Chondrocyte (in vitro differentiated cells): ENCODE measurements around the gene CHD6. TPM values are rescaled to one million over a fixed set of nuclear protein-coding genes. Genes with fewer than 3 reads are reported as not detected.

Source experiments
- DNase-seq: peaks from one replicate; pipeline ENCODE4 v3.0.0; 2021; ENCODE audit warnings: mixed read lengths, low spot score
- H3K27ac Mint-ChIP-seq: one replicate; pipeline ENCODE4 v1.8.0; 2021; ENCODE audit warnings: mild to moderate bottlenecking, moderate library complexity, mixed read lengths; ENCODE audit not compliant: unreplicated experiment
- H3K27me3 Mint-ChIP-seq: 2 replicates; pipeline ENCODE4 v1.8.0; 2021; ENCODE audit warnings: low read depth, mixed read lengths
- H3K36me3 Mint-ChIP-seq: 2 replicates; pipeline ENCODE4 v1.8.0; 2021; ENCODE audit warnings: low read depth, mixed read lengths
- H3K4me1 Mint-ChIP-seq: 2 replicates; pipeline ENCODE4 v1.8.0; 2021; ENCODE audit warnings: low read depth, mild to moderate bottlenecking, mixed read lengths
- H3K4me3 Mint-ChIP-seq: one replicate; pipeline ENCODE4 v1.8.0; 2021; ENCODE audit warnings: mild to moderate bottlenecking, moderate library complexity, mixed read lengths; ENCODE audit not compliant: unreplicated experiment
- H3K9me3 Mint-ChIP-seq: 2 replicates; pipeline ENCODE4 v1.8.0; 2021; ENCODE audit warnings: low read depth, mixed read lengths
- CTCF ChIP-seq: fragments of 200-600 bp; sonication (generic); IDR thresholded peaks from 2 replicates; pipeline ENCODE4 v1.5.0; 2021; ENCODE audit warnings: antibody characterized with exemption, mild to moderate bottlenecking, moderate library complexity
- total RNA-seq: library from RNA; stranded (reverse); gene quantifications from 3 replicates; pipeline ENCODE4 v1.2.1, GENCODE V29; 2021

The CHD6 gene
- total RNA-seq, 1 donor from 2014 or later = 29.9 TPM

GRCh38 chr20:41599699-41600104 is 18.5 kb downstream of the CHD6 start:
- Mint-ChIP-seq H3K4me1 (peaks cover 17% of the 10 kb centered on the region), H3K4me3 (no peak overlapping the region), H3K36me3 (peaks cover 9% of the 10 kb centered on the region), H3K27ac (no peak overlapping the region), H3K27me3 (no peaks in the 10 kb centered on the region), H3K9me3 (peaks cover 22% of the 10 kb centered on the region)
- no peak for TF ChIP-seq CTCF
- DNase-seq = no peak

DNA sequence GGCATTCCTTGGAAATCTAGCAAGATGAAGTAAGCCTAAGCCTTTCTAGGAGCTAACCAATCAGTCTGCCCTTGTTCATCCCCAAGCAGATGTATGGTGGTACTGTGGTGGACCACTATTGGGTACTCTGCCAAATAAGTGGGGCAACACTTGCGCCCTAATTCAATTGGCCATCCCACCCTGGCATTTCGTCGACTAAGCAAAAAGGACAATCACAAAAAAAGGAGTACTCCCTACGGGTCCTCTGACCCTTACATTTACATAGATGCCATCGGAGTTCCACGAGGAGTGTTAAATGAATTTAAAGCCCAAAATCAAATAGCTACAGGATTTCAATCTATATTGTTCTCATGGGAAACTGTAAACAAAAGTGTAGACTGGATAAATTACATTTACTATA is 19.5 kb downstream of the CHD6 start:
- Mint-ChIP-seq H3K4me3 (no peak overlapping the region), H3K9me3 (peaks cover 24% of the 10 kb centered on the region), H3K27me3 (no peaks in the 10 kb centered on the region), H3K4me1 (peaks cover 14% of the 10 kb centered on the region), H3K27ac (no peak overlapping the region), H3K36me3 (peaks cover 10% of the 10 kb centered on the region)
- TF ChIP-seq CTCF = no peak
- no peak for DNase-seq

DNA sequence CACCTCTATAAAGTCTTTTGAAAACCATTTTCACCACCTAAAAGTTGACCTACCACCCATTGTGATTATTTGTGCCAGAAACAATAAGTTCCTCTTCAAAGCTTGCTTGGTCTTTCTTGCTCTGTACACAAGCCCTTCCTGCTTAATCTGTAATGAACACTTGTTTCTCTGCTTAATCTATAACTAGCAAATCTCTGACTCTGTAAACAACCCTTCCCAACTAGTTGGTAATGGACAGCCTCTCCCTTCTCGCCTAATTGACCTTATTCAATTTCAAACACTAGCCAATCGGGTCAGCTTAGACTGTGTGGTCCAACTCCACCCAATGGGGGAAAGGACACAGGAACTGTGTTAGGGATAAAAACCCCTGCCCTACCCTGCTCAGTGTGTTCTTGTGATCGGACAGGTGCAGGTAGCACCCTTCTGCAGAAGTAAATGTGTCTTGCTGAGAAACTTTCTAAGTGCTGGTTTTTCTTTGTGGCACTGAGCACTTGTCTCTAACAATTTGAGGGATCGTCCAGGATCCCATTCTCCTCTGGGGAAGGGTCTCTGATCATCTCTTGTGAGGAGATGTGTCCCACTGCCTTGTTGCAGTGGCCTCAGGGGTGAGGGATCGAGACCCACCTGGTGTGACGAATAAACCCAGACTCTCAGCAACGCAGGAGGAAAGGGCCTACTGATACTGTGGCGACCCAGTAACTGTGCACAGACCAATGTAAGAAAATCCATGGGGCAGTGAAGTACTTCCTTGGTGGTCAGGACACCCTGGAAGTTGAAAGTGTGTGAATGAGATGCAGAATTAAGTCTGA is 23.5 kb downstream of the CHD6 start:
- Mint-ChIP-seq H3K36me3 (peaks cover 4% of the 10 kb centered on the region), H3K4me1 (peaks cover 13% of the 10 kb centered on the region), H3K9me3 (peaks cover 10% of the 10 kb centered on the region), H3K27me3 (no peaks in the 10 kb centered on the region), H3K27ac (no peak overlapping the region), H3K4me3 (no peak overlapping the region)
- no peak for DNase-seq
- TF ChIP-seq CTCF = no peak

- no peak overlapping the region for H3K27ac Mint-ChIP-seq
- H3K36me3 Mint-ChIP-seq = peaks cover 2% of the 10 kb centered on the region
- H3K27me3 Mint-ChIP-seq = no peaks in the 10 kb centered on the region
- H3K4me1 Mint-ChIP-seq = peaks cover 16% of the 10 kb centered on the region
- DNase-seq = no peak
- no peak for TF ChIP-seq CTCF
- H3K4me3 Mint-ChIP-seq = no peak overlapping the region
- peaks cover 6% of the 10 kb centered on the region for H3K9me3 Mint-ChIP-seq
These were observed 25.5 kb downstream of the CHD6 start for GRCh38 chr20:41592516-41593216.

GRCh38 chr20:41587956-41588355 is 30.2 kb downstream of the CHD6 start:
- Mint-ChIP-seq H3K4me3 (no peak overlapping the region), H3K27me3 (no peaks in the 10 kb centered on the region), H3K4me1 (peaks cover 16% of the 10 kb centered on the region), H3K9me3 (peaks cover 11% of the 10 kb centered on the region), H3K36me3 (peaks cover 13% of the 10 kb centered on the region), H3K27ac (peak overlapping the region; percentile 9)
- TF ChIP-seq CTCF = no peak
- no peak for DNase-seq
